ENCODE results near the gene STK33.

DNA sequence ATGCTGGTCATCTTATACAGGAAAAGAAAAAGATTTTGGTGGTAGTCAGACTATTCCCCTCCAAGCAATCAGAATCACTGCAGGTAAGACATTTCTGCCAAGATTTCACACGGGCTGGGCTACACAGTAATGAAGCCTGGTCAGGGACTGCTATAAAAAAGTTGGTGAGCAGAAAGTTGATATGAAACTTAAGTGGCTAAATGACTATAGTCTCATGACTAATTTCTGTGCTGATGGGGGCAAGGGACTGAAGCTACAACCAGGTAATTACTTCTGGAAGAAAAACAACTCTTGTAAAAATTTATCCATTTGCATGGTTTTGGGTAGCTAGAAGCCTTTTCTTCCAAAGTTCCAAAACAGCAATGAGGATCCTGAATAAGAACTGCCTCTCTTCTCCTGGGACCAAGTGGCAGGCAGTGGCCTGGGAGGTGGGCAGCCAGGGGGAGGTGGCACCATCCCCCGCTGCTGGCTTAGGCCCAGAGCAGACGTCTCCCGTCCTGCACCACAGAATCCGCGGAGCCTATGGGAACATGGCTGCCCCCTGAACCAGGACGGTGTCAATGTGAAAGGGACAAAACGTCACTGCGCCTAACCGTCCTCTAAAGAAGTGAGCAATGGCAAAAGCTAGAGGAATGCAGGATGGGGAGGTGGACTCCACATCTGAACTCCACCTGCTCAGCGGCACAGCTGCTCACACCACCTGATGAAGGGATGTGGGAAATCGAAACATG lies 207.7 kb downstream of the STK33 start:
- TF ChIP-seq, protein P1, sequence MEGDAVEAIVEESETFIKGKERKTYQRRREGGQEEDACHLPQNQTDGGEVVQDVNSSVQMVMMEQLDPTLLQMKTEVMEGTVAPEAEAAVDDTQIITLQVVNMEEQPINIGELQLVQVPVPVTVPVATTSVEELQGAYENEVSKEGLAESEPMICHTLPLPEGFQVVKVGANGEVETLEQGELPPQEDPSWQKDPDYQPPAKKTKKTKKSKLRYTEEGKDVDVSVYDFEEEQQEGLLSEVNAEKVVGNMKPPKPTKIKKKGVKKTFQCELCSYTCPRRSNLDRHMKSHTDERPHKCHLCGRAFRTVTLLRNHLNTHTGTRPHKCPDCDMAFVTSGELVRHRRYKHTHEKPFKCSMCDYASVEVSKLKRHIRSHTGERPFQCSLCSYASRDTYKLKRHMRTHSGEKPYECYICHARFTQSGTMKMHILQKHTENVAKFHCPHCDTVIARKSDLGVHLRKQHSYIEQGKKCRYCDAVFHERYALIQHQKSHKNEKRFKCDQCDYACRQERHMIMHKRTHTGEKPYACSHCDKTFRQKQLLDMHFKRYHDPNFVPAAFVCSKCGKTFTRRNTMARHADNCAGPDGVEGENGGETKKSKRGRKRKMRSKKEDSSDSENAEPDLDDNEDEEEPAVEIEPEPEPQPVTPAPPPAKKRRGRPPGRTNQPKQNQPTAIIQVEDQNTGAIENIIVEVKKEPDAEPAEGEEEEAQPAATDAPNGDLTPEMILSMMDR (IDR thresholded peaks at IDR 0.05), result no peak
- no peak for TF ChIP-seq POLR2A (IDR thresholded peaks at IDR 0.05)

Measured in esophagus squamous epithelium (tissue), 4 donors.